BJ (cell line): Measurements from ENCODE around the gene ALDOC. TPM values are rescaled to one million over a fixed set of nuclear protein-coding genes. Genes with fewer than 3 reads are reported as not detected.

Source experiments
- CTCF ChIA-PET: fragments of 350-600 bp; formaldehyde crosslinking; extraction: SDS; loops from one replicate; lab custom pipeline; 2021; ENCODE audit warnings: antibody characterized with exemption, inconsistent platforms; lab: Yijun Ruan, JAX
- POLR2A ChIA-PET: fragments of 300-600 bp; sonication (Branson Sonifier 250); formaldehyde crosslinking; extraction: SDS; loops from one replicate; lab custom pipeline; 2021; ENCODE audit warnings: antibody characterized with exemption; lab: Charles Lee
- DNase-seq: peaks from one replicate; pipeline ENCODE4 v3.0.0-alpha.2; 2011; ENCODE audit warnings: low read depth
- H3K27me3 ChIP-seq: 2 replicates; pipeline ENCODE4 v1.6.0; 2011; ENCODE audit warnings: low read length; ENCODE audit not compliant: control insufficient read depth, insufficient read depth
- H3K36me3 ChIP-seq: 2 replicates; pipeline ENCODE4 v1.5.1; 2011; ENCODE audit warnings: low read length; ENCODE audit not compliant: control insufficient read depth, insufficient read depth
- H3K4me3 ChIP-seq: 2 replicates; pipeline ENCODE4 v1.5.1; 2011; ENCODE audit warnings: low read depth, mild to moderate bottlenecking, control low read depth, low read length
- CTCF ChIP-seq: IDR thresholded peaks from 2 replicates; pipeline ENCODE4 v1.5.1; 2011; ENCODE audit warnings: low read depth, mild to moderate bottlenecking, control low read depth, inconsistent platforms, low read length, moderate library complexity; ENCODE audit not compliant: insufficient read depth
- polyA plus RNA-seq: library from polyadenylated mRNA; depleted of rRNA; stranded (reverse); fragments of >200 nt; gene quantifications from 2 replicates; pipeline ENCODE4 v1.2.3, GENCODE V29; 2011

The ALDOC gene
- polyA plus RNA-seq, 1 experiment = 65.4 TPM

GRCh38 chr17:28584434-28584833, 7.7 kb upstream of the ALDOC start:
- ChIA-PET CTCF (interaction anchor here (1.5 kb wide), 1 partner anchor 31 kb away, joined by 6 read pairs; the partner anchor contains the start of gene UNC119), POLR2A (no interaction called here)
- DNase-seq = no peak
- peaks cover 7% of the 10 kb centered on the region; the same call in 1 of the 2 replicates for H3K36me3 ChIP-seq
- H3K27me3 ChIP-seq = no peaks in the 10 kb centered on the region
- TF ChIP-seq CTCF = no peak
- no peak overlapping the region for H3K4me3 ChIP-seq

- CTCF ChIA-PET = no interaction called here
- peaks cover 13% of the 10 kb centered on the region for H3K36me3 ChIP-seq
Measured at GRCh38 chr17:28582513-28582912, 5.8 kb upstream of the ALDOC start.

GRCh38 chr17:28580959-28581358, 4.3 kb upstream of the ALDOC start:
- no peaks in the 10 kb centered on the region for H3K27me3 ChIP-seq
- DNase-seq = no peak
- TF ChIP-seq CTCF = no peak
- no peak overlapping the region for H3K4me3 ChIP-seq
- peaks cover 13% of the 10 kb centered on the region for H3K36me3 ChIP-seq
- CTCF ChIA-PET = no interaction called here
- POLR2A ChIA-PET = no interaction called here

More at GRCh38 chr17:28582513-28582912, 5.8 kb upstream of the ALDOC start:
- TF ChIP-seq CTCF = no peak
- POLR2A ChIA-PET = no interaction called here
- Histone ChIP-seq H3K27me3 (no peaks in the 10 kb centered on the region), H3K4me3 (no peak overlapping the region)
- no peak for DNase-seq

- ChIA-PET POLR2A (no interaction called here), CTCF (interaction anchor here (0.9 kb wide), 1 partner anchor 32 kb away, joined by 3 read pairs; no protein-coding TSS in a partner anchor)
- no peak for TF ChIP-seq CTCF
- Histone ChIP-seq H3K27me3 (no peaks in the 10 kb centered on the region), H3K36me3 (peaks cover 11% of the 10 kb centered on the region), H3K4me3 (no peak overlapping the region)
- no peak for DNase-seq
Measured at GRCh38 chr17:28579526-28579925, 2.8 kb upstream of the ALDOC start.

- H3K36me3 ChIP-seq = peaks cover 14% of the 10 kb centered on the region
- ChIA-PET POLR2A (no interaction called here), CTCF (interaction anchor here (0.9 to 1.3 kb wide), 2 partner anchors 18 to 31 kb away, joined by 3 to 7 read pairs; no protein-coding TSS in a partner anchor)
- no peak overlapping the region for H3K4me3 ChIP-seq
- no peak for TF ChIP-seq CTCF
- no peak for DNase-seq
- H3K27me3 ChIP-seq = no peaks in the 10 kb centered on the region
Measured at GRCh38 chr17:28578246-28579195, 1.8 kb upstream of the ALDOC start.
